Endometrium (tissue), 2 donors: Measurements from ENCODE around the gene ARID5A.
A peak's percentile ranks its signal among the peaks of the same experiment; 100 is the strongest.
"Not testable (repeated sequence)": the region's sequence is repeated elsewhere in the genome, so short reads cannot be mapped to it uniquely, and the experiment has no call there.

Experiments used
- FAIRE-seq: peaks from 2 replicates; lab custom pipeline; 2012; peaks lifted over from hg19 to GRCh38; lab: Jason Lieb, UNC
- donor health status: control.
- donor health status: control.

Gene ARID5A

DNA sequence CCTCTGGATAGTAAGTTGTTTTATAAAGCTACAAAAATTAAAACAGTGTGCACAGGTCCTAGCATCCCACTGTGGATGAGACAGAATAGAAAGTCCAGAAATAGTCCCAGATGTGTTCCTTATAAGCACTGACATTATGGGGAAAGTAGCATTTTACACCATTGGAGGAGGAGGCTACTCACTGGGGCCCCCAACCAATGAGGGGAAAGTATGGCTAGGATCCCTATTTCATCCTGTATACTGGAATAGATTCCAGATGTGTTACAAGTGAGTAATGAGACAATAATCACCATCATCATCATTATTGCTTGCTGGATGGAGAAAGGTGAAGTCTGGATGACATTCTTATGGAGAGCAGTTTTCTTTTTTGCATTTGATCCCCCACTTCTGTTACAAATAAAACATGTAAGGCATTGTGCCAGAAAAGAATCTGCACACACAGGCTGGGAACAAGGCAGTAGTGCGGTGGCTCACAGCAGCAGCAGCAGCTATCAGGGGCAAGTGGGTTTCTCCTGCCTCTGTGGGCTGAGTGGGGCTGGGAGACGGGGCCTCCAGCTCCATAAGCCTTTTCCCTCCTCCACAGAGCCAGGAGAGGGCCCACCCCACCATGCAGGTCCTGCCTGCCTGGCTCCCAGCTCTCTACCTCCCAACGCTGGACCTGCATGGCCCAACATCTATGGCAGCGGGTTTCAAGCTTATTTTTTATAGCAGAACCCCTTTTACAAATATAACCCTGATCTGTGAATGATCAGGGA, 5.0 kb downstream of the ARID5A start:
- FAIRE-seq, result peak; percentile 94

DNA sequence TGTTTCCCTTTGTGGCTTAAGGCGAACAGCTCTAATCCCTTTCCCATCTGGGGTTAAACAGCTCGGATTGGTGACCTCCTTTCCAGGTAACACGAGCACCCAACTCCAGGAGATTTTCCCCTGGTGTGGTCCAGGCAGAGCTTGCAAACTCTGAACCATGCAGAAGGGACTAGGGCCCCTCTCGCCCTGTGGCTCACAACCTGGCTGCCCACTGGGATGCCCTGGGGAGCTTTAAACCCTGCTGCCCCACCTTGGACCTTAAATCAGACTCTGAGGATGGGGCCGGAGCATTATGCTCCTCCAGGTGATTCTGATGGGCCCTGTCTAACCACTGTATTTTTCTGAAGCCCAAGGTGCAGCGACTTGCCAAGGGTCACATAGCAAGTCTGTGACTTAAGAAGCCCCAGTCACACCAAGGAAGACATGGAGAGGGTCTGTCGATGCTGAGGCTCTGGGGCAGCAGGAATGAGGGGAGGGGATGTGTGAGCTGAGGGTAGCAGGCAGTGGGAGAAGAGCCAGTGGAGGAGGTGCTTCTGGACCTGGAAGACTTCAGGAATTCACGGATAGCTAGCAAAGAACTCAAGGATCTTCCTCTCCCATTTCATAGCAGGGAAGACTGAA, 5.9 kb downstream of the ARID5A start:
- FAIRE-seq, result no peak

DNA sequence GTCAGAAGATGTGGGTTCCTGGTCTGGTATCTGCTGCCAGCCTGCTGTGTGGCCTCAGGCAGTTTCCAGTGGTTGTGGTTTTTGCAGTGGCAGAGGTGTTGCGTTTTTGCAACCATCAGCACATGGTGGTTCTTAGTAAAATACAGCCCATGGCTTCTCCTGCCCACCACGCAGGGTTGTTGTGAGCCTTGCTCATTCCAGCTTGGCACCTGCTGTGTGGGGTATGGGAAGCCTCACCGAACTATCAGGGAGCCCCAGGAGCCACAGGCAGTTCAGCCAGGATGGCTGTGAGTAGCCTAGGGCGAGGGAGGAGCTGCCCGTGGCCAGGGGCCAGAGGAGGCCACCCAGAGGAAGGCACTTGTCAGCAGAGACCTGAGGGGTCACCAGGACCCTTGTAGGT, 9.8 kb downstream of the ARID5A start:
- FAIRE-seq, result no peak

DNA sequence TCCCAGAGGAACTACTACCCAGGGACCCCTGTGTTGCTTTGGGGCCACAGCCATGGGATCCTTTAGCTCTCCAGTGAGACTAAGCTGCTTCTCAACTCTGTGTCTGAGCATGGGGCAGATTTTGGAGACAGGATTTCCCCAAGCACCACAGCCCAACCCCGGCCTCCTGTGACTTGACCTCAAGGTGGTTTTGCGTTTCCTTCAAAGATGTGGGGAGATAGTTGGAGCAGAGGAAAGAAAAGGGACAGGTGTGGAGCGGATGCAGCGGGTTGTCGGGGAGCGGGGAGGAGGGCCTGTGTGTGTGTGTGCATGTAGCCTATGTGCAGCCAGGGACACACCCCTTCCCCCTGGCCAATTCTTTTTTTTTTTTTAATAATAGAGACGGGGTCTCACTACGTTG, 10.2 kb downstream of the ARID5A start:
- no peak for FAIRE-seq

DNA sequence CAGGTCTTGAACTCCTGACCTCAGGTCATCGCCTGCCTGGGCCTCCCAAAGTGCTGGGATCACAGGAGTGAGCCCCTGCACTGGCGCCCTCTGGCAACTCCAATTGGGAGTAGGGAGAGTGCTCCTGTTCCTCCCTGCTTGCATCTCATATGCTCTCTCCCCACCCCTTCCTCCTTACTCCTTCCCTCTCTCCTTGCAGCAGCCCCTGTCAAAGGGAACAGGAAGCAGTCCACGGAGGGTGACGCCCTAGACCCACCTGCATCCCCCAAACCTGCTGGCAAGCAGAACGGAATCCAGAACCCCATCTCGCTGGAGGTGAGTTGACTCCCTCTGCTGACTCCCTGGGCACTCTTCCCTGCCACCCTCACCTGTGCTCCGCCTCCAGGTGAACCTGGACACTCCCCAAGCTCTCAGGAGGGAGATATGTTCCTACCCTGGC, 10.7 kb downstream of the ARID5A start:
- FAIRE-seq, result no peak

DNA sequence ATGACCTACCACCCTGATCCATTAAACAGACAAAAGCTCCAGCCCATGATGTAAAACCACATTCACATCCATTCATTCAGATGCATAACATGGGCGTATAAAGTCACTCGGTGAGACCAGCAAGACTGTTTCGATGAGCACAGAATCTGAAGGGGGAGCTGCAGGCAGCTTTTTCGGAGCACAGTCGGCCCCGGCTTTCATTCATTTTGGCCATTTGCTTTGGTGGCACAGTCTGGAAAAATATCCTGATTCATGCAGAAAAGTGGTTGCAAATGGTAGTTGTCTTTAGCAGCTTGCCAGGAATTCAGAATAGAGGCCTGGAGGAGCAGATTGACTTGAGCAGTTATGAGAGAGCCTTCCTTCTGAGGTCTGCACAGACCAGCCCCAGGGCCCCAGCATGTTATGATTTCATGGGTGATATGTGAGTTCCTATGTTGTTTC, 11.2 kb downstream of the ARID5A start:
- FAIRE-seq, result no peak

DNA sequence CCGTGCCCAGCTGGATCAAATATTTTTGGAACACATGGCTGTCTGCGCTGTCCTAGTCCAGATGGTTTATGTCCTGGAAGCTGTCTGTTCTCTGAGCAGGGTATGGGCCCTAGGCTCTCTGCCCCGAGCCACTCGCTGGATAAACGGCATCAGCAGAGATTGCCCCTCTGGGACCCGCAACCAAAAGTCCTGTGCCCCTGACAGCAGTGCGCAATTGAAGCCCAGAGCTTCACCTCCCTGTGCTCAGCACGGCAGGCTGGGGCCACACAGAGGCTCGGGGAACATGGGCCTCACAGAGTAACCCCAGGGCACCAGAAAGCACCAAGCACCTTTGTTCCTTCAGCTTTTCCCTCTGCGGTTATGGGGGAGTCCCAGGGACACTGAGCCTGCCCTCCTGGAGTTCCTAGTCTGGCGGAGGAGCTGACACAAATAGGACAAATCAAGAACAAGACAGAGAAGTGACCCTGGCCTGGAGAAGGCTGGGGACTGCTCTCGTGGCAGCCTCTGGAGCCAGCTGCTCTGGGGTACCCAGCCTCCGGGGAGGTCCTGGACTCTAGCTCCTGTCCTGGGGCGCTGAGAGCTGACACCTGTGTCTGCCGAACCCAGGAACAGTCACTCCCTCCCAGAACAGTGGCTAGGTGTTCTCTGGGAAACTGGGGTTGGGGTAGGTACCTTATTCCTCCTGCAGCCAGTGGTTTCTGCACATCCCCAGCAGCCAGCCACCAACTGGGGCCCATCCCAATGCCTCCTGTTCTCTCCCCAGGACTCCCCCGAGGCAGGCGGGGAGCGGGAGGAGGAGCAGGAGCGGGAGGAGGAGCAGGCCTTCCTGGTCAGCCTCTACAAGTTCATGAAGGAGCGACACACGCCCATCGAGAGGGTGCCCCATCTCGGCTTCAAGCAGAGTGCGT, 12.3 kb downstream of the ARID5A start:
- no peak for FAIRE-seq

DNA sequence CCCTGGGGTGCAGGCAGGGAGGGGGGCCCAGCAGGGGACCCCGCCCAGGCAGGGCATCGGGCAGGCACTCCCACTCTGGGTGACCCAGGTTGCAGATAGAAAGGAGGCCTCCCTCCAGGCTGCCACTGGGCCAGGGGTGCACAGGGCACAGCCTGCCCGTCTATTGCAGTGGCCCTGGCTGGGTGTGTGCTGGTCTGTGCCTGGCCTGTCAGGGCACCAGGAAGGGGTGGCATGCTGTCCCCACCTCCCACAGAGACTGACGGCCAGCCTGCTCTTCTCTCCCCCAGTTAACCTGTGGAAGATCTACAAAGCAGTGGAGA, 12.9 kb downstream of the ARID5A start:
- no peak for FAIRE-seq

DNA sequence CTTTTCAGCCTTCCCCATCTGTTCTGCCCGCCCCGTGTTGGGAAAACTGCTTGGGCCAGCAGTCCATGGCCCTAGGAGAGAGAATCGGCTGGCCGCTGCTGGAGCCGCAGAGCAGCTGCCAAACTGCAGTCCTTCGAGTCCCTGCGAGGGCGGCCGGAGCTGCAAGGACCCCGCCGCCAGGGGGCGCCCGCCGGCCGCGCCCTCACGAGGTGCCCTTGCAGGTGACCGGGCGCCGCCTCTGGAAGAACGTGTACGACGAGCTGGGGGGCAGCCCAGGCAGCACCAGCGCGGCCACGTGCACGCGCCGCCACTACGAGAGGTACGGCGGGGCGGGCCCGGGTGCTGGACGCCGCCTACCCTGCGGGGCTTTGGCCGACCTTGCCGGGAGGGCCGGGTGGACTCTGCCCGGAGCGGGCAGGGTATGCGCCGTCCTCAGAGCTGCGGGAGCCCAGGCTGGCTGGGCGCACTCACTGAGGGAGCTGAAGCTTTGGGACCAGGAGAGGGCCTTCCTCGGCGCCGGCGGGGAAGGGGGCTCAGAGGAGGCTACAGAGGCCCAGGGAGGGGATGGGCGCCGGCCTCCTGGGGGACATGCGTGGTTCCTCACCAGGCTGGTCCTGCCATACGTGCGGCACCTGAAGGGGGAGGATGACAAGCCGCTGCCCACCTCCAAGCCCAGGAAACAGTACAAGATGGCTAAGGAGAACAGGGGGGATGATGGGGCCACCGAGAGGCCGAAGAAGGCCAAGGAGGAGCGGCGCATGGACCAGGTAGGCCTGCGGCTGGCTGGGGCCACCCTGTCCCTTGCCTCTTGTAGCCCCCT, 13.6 kb downstream of the ARID5A start:
- FAIRE-seq, result no peak

DNA sequence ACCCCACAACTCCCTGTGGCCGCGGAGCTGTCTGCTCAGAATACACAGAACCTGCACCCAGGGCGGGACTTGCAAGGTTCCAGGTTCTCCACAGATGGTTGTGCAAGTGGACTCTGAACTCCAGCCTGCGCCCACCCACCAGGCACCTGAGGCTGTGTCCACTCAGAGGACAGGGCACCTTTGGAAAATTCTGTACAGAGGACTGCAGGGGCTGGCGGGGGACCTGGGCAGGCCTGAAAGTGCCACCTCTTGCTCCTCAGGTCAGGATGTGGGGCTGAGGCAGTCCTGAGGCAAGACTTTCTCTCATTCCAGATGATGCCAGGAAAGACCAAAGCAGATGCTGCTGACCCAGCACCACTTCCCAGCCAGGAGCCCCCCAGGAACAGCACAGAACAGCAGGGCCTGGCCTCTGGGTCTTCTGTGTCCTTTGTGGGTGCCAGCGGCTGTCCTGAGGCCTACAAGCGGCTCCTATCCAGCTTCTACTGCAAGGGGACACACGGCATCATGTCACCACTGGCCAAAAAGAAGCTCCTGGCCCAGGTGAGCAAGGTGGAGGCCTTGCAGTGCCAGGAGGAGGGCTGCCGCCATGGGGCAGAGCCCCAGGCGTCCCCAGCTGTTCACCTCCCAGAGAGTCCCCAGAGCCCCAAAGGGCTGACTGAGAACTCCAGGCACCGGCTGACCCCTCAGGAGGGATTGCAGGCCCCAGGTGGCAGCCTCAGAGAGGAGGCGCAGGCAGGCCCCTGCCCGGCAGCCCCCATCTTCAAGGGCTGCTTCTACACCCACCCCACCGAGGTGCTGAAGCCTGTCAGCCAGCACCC, 14.4 kb downstream of the ARID5A start:
- FAIRE-seq, result no peak

DNA sequence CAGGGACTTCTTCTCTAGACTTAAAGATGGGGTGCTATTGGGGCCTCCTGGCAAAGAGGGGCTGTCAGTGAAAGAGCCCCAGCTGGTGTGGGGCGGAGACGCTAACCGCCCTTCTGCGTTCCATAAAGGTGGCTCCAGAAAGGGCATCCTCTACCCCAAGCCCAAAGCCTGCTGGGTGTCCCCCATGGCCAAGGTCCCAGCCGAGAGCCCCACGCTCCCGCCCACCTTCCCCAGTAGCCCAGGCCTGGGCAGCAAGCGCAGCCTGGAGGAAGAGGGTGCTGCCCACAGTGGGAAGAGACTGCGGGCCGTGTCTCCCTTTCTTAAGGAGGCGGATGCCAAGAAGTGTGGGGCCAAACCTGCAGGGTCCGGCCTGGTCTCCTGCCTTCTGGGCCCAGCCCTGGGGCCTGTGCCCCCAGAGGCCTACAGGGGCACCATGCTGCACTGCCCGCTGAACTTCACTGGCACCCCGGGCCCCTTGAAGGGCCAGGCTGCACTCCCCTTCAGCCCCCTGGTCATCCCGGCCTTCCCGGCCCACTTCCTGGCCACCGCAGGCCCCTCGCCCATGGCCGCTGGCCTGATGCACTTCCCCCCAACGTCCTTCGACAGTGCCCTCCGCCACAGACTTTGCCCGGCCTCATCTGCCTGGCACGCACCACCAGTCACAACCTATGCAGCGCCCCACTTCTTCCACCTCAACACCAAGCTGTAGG, 15.2 kb downstream of the ARID5A start:
- no peak for FAIRE-seq

DNA sequence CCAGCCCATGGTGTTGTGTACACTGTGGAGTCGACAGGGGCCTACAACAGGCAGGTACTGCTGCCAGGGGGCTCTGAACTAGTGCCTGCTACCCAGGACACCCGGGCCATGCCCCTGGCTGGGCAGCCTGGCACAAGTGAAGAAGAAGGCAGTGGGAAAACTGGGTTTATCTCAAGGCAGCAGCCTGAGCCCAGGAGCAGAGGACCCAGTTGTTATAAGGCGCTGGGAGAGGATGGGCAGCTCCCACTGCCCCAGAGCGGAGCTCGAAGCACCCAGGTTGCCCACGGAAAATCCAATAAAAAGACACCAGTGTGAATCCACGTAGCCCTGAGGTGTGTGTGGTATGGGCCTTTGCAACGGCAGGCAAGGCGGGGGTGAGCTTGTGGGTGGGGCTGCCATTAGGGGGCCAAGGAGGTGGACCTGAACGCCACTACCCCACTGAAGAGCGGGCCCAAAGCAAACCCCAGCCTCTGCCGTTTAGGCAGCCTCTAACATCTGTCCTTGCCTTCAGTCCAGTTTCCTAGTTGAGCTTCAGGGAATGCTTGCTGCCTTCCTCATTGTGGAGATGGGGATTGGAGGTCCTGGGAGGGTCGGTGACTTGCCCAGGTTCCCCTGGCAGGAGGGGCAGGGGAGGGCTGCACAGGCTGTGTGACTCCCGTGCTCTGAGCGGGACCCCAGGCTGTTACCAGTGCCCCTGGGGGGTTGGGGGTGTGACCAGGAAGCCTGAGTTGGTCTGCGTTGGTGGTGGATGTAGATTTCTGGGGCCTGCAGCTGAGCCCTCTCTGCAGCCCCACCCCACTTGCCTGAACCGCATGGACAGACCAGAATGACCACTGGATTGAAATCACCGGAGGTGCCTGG, 16.0 kb downstream of the ARID5A start:
- no peak for FAIRE-seq

DNA sequence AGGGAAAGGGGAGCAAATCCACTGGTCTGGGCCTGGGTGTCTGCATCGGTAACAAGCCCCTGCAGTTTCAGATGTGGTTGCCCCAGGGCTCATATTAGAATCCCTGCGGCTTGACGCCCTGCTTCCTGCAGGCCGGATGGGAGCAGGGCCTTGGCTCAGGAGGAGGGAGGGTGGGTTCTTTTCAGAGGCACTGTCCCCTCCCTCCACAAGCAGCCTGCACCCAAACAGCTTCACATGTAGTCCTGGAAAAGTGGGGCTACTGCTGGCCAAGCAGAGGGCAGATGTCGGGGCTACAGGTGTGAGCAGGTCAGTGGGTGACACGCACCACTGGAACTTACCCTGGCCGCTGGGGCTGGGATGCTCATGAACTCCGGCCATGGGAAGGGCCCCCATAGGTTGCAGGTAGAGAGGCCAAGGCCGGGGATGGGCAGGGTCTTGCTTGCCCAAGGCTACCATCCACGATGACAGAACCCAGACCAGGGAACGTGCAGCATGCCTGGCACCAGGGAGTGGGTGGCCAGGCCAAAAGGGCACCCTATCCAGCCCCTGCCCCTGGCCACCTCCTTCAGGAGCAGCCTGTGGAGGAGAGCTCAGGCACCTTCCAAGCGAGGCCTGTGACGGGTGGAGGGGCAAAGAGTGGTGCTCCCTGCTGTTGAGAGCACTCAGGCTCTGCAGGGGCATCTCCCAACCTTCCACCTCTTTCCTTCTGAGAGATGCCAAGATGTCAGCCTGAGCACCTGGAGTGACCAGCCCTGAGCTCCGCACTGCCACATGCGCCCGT, 16.8 kb downstream of the ARID5A start:
- FAIRE-seq, result no peak

DNA sequence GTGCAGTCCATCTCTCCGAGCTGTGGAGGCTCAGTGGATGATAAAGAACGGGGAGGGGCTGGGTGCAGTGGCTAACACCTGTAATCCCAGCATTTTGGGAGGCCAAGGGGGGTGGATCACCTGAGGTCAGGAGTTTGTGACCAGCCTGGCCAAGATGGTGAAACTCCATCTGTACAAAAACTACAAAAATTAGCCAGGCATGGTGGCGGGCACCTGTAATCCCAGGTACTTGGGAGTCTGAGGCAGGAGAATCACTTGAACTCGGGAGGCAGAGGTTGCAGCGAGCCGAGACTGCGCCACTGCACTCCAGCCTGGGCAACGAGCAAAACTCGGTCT, 17.4 kb downstream of the ARID5A start:
- FAIRE-seq, result not testable (repeated sequence)

DNA sequence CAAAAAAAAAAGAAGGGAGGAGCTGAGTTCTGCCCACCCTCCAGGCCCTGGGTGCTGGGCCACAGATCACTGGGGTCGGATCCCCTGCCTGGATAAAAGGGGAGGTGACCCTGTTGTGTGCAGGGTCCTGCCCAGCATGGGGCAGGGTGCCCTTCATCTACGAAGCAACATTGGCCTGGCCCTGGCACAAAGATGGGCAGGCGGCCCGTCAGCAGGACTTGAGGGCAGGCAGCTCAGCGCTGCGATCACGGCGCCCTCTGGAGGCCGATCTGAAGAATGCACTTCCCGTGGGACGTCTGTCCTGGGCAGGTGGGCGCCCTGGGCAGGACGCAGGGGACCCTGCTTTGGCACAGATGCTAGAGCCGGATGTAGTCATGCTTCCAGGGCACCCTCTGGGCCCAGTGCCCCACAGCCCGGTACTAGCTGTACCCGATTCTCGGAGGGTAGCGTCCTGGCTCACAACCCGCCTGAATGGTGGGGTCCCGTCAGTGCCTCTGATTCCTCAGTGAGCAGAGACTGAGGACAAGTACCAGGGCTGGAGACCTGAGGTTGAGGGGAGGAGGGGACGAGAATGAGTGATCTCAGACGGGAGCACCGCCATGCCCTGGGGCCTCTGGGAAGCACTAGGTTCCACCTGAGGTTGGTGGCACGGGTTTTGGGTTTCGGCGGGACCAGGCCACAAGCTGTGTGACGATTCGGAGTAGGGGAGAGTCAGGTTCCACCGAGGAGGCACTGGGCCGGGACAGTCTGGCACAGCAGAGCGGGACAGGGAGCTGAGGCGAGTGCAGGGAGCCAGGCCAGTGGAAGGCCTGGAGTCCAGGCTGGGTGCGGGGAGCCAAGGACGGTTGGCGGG, 18.0 kb downstream of the ARID5A start:
- FAIRE-seq, result no peak

DNA sequence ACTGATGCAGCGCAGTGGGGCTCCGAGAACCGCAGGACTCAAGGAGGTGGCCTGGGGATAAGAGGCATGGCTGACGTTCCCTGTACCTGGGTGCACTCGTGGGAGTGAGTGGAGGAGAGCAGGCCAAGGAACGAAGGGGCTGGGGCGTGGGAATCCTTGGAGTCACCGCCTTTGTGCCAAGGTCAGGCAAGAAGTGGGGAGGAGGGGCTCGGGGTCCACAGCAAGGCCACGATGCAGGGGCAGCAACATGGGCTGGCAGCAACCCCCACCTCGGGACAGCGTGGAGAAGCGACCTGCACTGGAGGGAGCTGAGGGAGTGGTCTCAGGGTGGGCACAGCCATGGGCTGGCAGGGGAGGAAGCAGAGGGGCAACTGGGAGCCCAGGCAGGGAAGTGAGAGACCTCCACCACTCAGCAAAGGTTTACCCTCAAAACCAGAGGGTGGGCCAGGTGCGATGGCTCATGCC, 18.6 kb downstream of the ARID5A start:
- no peak for FAIRE-seq

DNA sequence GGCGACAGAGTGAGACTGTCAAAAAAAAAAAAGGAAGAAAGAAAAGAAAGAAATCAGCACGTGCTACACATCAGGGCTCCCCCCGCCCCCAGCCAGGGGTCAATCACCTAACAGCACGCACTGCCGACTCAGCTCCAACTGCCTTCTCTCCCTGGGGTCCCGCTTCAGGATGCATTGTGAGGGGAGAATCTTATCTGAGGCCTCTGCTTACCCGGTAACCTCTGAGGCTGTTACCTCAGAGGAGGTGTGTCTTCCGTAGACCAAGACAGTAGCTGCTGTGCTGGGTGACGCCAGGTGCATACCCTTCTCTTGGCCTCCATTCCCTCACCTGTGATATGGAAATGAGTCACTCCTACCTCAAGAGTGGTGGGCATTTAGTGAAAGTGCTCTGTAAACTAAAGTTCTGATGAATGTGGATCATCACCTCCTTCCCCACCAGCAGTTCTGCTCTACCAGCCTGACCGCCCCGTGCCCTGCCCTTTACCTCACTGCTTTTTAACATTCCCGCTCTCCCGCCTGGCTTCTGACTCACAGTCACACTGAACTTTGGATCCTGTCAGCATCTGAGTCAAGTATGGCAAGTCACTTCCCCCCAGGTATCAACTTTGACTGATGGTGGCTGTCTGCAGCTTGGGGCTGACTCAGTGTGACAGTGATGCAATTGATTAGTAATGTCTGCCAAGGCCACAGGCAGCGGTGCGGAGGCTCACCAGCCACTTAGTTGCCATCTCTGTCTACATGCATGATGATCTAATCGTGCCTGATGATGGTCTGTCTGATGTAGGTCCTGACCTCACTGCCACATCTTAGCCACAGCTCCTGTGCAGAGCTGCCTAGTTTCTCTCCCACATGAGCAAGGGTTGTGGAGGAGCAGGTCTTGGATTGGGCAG, 20.1 kb downstream of the ARID5A start:
- no peak for FAIRE-seq
